Measurements from ENCODE around the gene ARL16.
A peak's percentile ranks its signal among the peaks of the same experiment; 100 is the strongest.

The ARL16 gene

DNA sequence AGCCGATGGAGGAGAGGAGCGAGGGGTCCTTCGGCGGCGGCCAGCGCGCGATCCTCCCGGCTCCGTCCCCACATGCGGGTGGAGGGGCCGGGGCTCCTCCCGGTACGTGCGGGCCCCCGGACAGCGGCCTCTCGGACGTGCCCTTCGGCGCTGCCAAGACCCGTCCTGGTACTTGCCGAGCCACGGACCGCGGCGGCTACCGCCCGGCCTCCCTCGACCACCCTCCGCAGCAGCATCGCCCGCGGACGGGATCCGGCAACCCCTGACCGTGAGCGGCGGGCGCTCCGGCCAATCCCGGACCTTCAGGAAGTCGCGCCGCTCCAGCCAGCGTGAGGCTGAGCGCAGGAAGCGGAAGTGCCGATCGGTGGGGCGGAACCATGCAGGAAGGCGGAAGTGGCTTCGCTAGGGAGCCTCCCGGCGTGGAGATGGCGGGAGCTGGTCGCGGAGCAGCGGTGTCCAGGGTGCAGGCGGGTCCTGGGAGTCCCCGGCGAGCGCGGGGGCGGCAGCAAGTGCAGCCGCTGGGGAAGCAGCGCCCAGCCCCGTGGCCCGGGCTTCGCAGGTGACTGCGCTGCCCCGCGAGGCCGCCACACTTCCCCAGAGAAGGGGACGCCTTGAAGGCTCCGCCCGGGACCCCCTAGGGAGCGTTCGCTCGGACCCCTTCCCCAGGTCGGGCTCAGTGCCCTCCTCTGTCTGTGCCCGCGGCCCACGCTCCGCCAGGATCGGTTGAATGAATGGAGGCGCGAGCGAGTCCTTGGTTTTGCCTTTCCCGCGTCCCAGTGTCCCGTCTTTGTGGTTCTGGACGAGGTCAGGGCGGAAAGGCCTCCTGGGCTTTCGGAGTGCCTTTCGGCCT lies 17.0 kb downstream of the ARL16 start, which contains the start of the genes CCDC137 and OXLD1:
Gene CCDC137 (plus strand): TSS at position 396 of the 850 bp plus-strand sequence. CDS start 30 bp downstream, at position 426.
Gene OXLD1 (minus strand): TSS at position 264 of the 850 bp plus-strand sequence. CDS start 28 bp downstream, at position 236.
- peak; percentile 98 for DNase-seq (ENCODE audit: low spot score)

- DNase-seq (ENCODE audit: low spot score), result no peak
Measured at GRCh38 chr17:81666092-81666341, 17.6 kb downstream of the ARL16 start.

- DNase-seq (ENCODE audit: low spot score), result no peak
Measured at GRCh38 chr17:81665205-81666091, 18.1 kb downstream of the ARL16 start.

DNA sequence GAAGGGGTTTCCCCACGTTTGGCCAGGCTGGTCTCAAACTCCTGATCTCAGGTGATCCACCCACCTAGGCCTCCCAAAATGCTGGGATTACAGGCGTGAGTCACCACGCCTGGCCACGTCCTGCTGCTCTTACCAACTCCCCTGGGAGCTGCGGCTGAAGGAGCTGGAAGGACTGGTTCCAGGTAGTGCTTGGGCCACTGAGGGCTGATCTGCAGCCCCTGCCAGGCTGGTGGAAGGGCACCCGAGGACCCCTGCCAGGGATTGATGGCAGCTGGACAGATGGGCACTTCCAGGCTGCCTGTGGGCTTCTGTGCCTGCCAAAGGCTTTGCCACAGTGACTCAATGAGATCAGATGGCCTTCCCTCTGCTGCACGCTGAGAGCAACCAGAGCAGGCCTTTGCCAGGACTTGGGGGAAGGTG lies 19.5 kb downstream of the ARL16 start:
- no peak for DNase-seq (ENCODE audit: low spot score)

- DNase-seq (ENCODE audit: low spot score), result no peak
Measured at GRCh38 chr17:81662002-81662401, 21.6 kb downstream of the ARL16 start.

GRCh38 chr17:81660441-81660840 lies 23.2 kb downstream of the ARL16 start:
- DNase-seq (ENCODE audit: low spot score), result no peak

- DNase-seq (ENCODE audit: low spot score), result no peak
Measured at GRCh38 chr17:81659038-81659437, 24.6 kb downstream of the ARL16 start.

GRCh38 chr17:81656835-81657234 lies 26.8 kb downstream of the ARL16 start:
- DNase-seq (ENCODE audit: low spot score), result no peak

DNA sequence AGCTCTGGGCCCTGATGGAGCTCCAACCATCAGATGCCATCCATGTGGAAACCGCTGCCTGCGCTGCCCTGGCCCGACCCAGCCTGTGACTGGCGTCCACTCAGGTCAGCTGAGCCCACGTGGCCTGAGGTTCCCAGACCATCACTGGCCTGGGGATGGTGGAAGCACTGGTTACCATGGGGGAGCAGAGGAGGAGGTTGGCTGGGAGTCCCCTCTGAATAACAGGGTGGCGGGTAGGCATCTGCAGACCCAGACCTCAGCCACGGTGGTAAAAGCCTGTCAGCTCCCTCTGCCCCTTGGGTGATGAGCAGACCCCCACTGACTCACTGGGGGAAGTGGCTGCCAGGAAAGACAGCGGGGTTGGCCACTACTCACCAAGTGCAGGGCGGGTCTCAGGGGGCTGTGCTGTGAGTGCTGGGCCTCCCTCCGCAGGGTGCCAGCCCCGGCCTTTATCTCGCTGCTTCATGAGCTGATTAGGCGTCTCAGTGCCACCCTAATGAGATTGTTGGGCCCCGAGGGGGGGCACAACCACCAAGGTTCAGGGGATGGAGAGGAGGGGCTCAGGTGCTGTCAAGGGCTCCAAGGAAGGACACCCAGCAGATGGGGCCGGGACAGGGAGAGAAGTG lies 27.4 kb downstream of the ARL16 start, which contains the start of gene PDE6G:
Gene PDE6G (minus strand): TSS at position 425 of the 626 bp plus-strand sequence. CDS start 3,237 bp downstream, outside the sequence.
- no peak for DNase-seq (ENCODE audit: low spot score)

GRCh38 chr17:81655378-81656117 lies 28.0 kb downstream of the ARL16 start:
- DNase-seq (ENCODE audit: low spot score), result no peak

DNA sequence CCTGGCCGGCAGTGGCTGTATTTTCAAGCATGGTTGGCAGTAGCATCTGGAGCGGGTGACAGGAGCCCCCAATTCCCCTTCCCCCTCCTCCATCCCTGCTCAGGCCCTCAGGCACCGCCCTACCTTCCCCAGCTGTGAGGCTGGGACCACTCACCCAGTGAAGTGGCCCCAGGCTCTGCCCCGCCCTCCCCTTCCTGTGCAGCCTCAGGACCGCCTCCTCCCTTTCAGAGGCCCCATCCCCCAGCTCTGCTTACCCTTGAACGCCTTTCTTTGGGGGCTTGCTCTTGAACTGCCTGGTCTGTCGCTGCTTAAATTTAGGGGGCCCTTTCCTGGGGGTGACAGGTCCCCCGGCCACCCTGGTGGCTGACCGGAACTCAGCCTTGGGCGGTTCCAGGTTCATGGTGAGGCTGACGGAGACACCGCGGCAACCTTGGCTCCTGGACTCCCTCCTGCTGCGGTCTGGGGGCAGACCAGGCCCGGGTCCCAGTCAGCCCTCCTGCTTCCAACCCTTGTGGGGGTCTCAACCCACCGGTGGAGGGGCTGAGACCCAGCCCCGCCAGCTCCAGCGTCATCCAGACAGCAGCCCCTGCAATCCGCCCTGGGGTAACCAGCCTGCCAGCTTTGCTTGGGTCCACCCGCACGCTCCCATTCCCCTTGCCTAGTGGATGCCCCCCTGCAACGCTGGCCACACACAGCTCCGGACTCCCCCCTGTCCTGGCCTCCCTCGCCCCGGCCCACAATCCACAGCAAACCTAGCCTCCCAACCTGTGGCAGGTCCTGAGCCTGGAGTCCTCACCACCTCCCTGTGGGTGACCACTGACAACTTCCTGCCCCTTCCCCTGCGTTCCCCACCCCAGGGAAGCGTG lies 30.5 kb downstream of the ARL16 start:
- no peak for DNase-seq (ENCODE audit: low spot score)

- peak; percentile 1 for DNase-seq (ENCODE audit: low spot score)
Measured at GRCh38 chr17:81651692-81652091, 31.9 kb downstream of the ARL16 start.

GRCh38 chr17:81650951-81651350 lies 32.6 kb downstream of the ARL16 start:
- DNase-seq (ENCODE audit: low spot score), result peak; percentile 1

DNA sequence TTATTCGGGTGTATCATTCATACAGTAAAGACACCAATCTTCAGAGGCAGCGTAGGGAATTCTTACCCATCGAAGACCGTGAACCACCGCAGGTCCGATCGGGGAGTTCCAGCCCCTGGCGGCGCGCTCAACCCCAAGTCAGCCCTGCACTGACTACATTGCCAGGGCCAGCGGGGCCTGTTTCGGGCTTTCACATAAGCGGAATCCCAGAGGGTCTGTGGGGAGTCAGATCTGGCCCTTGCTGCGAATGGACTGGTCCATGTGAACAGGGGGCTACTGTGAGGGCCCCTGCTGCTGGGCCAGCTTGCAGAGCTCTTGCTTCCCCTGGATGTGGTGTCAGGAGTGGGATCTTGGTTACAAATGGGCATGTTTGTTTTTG lies 34.9 kb downstream of the ARL16 start:
- DNase-seq (ENCODE audit: low spot score), result no peak

DNA sequence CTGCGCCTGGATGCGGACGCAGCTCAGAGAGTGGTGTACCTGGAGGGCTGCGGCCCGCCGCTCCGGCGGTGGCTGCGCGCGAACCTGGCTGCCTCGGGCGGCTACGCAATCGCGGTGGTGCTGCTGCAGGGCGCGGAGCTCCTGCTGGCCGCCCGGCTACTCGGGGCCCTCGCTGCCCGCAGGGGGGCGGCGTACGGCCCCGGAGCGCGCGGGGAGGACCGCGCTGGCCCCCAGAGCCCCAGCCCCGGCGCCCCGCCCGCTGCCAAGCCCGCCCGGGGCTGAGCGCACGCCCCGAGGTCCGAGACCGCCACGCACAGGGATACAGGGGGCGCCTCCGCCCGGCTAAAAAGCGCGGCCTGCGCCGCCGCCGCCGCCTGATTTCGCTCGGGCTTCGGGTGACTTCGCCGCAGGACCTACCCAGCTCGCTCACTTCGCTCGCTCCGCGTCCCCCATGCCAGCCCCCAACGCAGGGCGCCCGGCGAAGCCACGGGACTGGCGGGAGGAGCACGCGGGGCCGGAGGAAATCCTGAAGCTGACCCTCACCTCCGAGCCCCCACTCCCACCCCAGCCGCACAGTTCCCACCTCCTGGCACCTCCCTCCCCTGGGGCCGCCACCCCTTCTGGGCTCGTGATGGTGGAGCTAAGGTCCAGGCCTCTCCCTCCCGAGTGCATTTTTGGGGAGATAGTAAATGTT lies 35.4 kb downstream of the ARL16 start:
- no peak for DNase-seq (ENCODE audit: low spot score)

DNA sequence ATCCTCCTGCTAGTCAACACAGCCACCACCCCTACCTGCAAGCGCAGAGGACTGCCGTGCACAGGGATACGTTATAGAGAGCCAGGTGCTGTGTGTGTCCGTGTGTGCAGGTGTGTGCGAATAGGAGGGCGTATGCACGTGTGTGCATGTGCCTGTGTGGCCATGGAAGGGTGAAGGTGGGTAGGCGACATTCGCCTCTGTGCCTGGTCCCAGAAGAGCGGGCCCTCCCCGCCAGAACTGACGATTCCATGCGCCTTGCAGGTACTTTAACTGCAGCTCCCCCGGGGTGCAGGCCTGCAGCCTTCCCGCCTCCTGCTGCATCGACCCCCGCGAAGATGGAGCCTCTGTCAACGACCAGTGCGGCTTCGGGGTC lies 36.0 kb downstream of the ARL16 start:
- no peak for DNase-seq (ENCODE audit: low spot score)

DNA sequence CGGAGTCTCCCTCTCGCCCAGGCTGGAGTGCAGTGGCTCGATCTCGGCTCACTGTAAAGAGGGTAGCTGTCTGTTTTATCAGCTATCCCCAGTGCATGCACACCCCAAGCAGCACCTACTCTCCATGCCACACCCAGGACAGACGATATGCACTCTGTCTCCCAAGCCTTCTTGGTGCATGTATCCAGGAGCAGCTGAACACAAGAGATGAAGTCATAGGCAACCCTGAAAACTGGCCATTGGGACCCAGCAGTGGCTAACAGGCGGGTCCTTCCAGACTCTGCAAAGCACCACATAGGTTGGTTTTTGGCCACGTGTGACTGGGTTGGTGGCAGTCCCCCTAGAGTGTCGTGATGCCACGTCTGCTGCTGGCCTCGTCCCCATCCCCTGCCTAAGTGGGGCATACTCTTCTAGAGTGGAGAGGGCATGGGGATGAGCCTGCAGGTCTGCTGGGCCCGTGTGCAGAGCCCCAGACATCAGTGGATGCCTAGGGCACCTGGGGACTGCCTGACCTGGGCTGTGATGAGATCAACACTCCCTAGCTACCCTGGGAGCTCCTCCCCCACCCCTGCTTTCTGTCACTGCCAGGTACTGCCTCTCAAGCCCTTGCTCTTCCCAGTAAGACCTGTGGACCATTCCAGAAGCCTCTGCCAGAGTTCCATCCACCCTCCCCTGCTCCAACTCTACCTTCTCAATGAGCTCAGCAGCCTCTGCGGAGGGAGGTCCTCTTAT lies 36.6 kb downstream of the ARL16 start:
- DNase-seq (ENCODE audit: low spot score), result no peak

- DNase-seq (ENCODE audit: low spot score), result no peak
Measured at GRCh38 chr17:81644976-81645952, 38.3 kb downstream of the ARL16 start.

Measured in Ammon's horn (tissue), 1 donor.